GM12801 (cell line): ENCODE measurements around the gene GPR78.

Source experiments
- CTCF ChIP-seq: IDR thresholded peaks from one replicate; pipeline ENCODE4 v1.5.1; 2011; ENCODE audit warnings: control low read depth; ENCODE audit not compliant: insufficient read length; ENCODE audit errors: extremely low read depth

GPR78 gene

GRCh38 chr4:8573266-8573665 is 6.9 kb upstream of the GPR78 start:
- no peak for TF ChIP-seq CTCF

DNA sequence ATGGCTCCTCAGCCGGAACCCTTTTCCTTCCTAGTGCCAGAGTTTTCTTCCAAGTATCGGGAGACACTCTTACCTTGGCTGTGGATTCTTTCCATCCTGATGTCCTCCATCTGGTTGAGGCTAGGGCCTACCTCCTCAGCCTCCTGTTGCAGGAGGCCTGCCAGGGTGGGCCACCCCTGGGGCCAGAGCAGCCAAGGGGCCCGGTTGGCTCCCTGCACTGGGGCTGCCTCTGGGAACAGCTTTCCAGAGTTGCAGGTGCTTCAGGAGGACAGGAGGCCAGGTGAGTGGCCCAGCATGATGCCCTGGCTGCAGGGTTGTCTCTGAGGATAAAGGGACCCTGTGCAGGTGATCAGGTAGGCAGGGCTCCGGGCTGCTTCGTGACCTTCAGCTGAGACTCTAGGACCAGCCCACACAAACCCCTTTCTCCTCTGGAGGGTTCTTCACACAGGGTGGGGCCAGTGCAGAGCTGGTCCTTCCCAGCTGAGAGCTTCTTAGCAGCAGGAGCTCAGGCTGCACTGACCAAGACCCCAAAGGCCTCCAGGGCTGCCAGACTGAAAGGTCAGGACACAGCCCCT is 5.3 kb upstream of the GPR78 start:
- no peak for TF ChIP-seq CTCF

DNA sequence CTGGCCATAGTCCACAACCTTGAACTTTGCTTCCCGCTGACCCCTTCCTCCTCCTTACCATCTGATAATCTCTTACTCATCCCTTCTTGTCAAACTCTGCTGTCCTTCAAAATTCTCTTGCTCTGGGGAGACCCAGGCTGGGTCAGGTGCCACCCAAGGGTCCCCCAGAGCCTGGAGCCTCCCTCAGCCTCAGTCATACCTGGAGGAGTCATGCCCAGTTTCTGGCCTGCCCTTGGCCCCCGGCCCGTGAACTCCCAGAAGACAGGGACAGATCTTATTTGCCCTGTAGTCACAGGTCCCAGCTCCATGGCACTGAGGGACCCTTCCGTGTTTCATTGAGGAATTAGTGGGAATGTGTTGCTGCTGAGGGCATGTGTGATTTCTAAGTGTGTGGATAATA is 4.7 kb upstream of the GPR78 start:
- TF ChIP-seq CTCF: no peak

DNA sequence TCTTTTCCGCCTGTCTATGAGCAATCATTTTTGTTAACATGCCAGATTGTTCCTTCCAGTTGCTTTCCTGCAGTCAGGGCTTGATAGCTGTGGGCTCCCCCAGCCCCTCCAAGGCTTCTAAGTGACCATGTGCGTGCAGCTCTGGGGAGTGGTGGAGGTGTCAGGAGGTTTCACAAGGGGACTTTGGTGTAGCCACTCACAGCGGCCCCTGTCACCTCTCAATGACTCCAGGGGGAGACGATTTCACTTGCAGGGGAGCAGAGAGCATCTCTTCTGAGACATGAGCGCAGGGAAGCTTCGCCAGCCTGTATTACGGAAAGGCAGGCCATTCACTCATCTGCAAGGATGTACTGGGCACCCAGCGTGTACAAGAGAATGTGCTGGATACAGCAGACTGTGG is 3.1 kb upstream of the GPR78 start:
- no peak for TF ChIP-seq CTCF

DNA sequence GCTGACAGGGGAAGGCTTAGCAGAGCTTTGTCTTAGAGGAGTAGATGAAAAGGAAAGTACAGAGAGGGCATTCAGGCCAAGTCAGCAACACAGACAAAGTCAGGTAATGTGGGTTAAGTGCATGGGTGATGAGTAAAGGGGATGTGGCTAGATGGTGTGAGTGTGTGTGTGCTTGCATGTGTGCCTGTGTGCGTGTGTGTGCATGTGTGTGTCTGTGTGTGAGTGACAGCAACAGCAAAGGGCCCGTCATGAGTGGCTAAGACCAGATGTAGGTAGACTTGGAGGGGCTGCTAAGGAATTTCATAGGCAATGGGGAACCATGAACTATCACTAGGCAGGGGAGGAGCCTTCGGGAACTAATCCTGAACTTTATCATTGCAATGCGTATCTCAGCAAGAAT is 2.2 kb upstream of the GPR78 start:
- no peak for TF ChIP-seq CTCF

DNA sequence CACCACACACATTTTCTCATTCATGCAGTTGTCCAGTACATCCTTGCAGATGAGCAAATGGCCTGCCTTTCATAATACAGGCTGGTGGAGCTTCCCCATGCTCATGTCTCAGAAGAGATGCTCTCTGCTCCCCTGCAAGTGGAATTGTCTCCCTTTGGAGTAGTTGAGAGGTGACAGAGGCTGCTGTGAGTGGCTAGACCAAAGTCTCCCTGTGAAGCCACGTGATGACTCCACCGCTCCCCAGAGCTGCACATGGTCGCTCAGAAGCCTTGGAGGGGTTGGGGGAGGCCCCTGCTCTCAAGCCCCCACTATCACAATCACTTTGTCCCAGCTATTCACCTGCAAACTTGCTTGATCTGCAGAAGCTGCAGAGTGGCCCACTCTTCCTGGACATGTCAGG is 1.5 kb upstream of the GPR78 start:
- TF ChIP-seq CTCF: no peak

- no peak for TF ChIP-seq CTCF
These were observed 469 bp upstream of the GPR78 start for GRCh38 chr4:8579526-8580320.
